ENCODE data around the gene RNF19B. TPM values are rescaled to one million over a fixed set of nuclear protein-coding genes. Genes with fewer than 3 reads are reported as not detected.

RNF19B gene
- total RNA-seq, 1 experiment from 2014 or later = 15.0 TPM

- Histone ChIP-seq H2BK20ac (ENCODE audit: low read depth, low read length, poor library complexity, severe bottlenecking) (no peak overlapping the region), H3T11ph (ENCODE audit: low read length) (no peak overlapping the region), H3K9ac (ENCODE audit: extremely low read depth, insufficient read length, low read length) (no peak overlapping the region), H3K27ac (ENCODE audit: insufficient read length, low read depth, low read length) (no peak overlapping the region), H3K23me2 (ENCODE audit: insufficient read length, low read depth, low read length, poor library complexity, severe bottlenecking) (peaks cover 12% of the 10 kb centered on the region), H3K27me3 (ENCODE audit: insufficient read depth, low read length) (peaks cover 20% of the 10 kb centered on the region; the same call in 1 of the 2 replicates), H2BK12ac (ENCODE audit: insufficient read length, low read depth, low read length) (no peak overlapping the region), H3K56ac (ENCODE audit: insufficient read length, low read depth, low read length) (no peak overlapping the region), H2BK120ac (ENCODE audit: low read depth, low read length, poor library complexity, severe bottlenecking) (no peak overlapping the region), H3K79me1 (ENCODE audit: insufficient read depth, low read depth, low read length, poor library complexity, severe bottlenecking) (no peaks in the 10 kb centered on the region), H2AK5ac (ENCODE audit: insufficient read length, low read length) (no peak overlapping the region), H4K20me1 (ENCODE audit: control insufficient read depth, insufficient read depth, insufficient read length) (no peaks in the 10 kb centered on the region), H3K79me2 (ENCODE audit: insufficient read depth, low read length) (no peaks in the 10 kb centered on the region), H2AFZ (ENCODE audit: low read length) (no peak overlapping the region), H3K14ac (ENCODE audit: insufficient read depth, low read length) (no peak overlapping the region), H4K8ac (replicated peaks; ENCODE audit: insufficient read length, low read depth, low read length) (no peak overlapping the region), H3K4me2 (ENCODE audit: insufficient read depth, insufficient read length, low read length) (peak overlapping the region; percentile 92), H3K23ac (ENCODE audit: insufficient read length, low read depth, low read length) (no peak overlapping the region), H2BK15ac (ENCODE audit: low read depth, low read length) (no peak overlapping the region), H4K5ac (ENCODE audit: insufficient read length, low read depth, low read length) (no peak overlapping the region), H3K4me1 (ENCODE audit: insufficient read depth, low read length) (no peaks in the 10 kb centered on the region), H4K91ac (ENCODE audit: insufficient read length, low read depth, low read length) (no peak overlapping the region), H3K9me3 (ENCODE audit: control insufficient read depth, low read depth, low read length) (no peaks in the 10 kb centered on the region), H3K18ac (ENCODE audit: insufficient read length, low read depth, low read length) (no peak overlapping the region), H2BK5ac (ENCODE audit: insufficient read length, low read length) (no peak overlapping the region), H3K4ac (ENCODE audit: low read depth, low read length) (no peak overlapping the region)
- Mint-ChIP-seq H3K36me3 (ENCODE audit: insufficient read depth in 1 of 3, low read depth in 3 of 3) (no peaks in the 10 kb centered on the region), H3K27ac (no peak overlapping the region), H3K4me1 (peaks cover 23 to 34% of the 10 kb centered on the region in 2 experiments), H3K27me3 (ENCODE audit: low read depth) (peaks cover 97% of the 10 kb centered on the region), H3K4me3 (peak overlapping the region; percentile 68 to 86), H3K9me3 (peaks cover 5 to 9% of the 10 kb centered on the region in 2 experiments; a peak in 4 of 5 replicates)
- TF ChIP-seq CTCF (conservative IDR thresholded peaks at IDR 0.05) = 0 out of 3 replicates have a peak, but pooled peaks have one; percentile 33
- DNase-seq = peak; percentile 74
- WGBS (ENCODE audit: extremely low coverage, insufficient read length, low lambda C conversion rate) = no CpG with 5 or more reads among the region's 31 CpGs
Observed at GRCh38 chr1:32924881-32925344, 39.7 kb downstream of the RNF19B start.

Measured in H9 (cell line).